BJ (cell line): ENCODE results near the gene L3MBTL2. TPM values are rescaled to one million over a fixed set of nuclear protein-coding genes. Genes with fewer than 3 reads are reported as not detected.
"Not testable (repeated sequence)": the region's sequence is repeated elsewhere in the genome, so short reads cannot be mapped to it uniquely, and the experiment has no call there.

Experiments
- CTCF ChIA-PET: fragments of 350-600 bp; formaldehyde crosslinking; extraction: SDS; loops from one replicate; lab custom pipeline; 2021; ENCODE audit warnings: antibody characterized with exemption, inconsistent platforms; lab: Yijun Ruan, JAX
- POLR2A ChIA-PET: fragments of 300-600 bp; sonication (Branson Sonifier 250); formaldehyde crosslinking; extraction: SDS; loops from one replicate; lab custom pipeline; 2021; ENCODE audit warnings: antibody characterized with exemption; lab: Charles Lee
- DNase-seq: peaks from one replicate; pipeline ENCODE4 v3.0.0-alpha.2; 2011; ENCODE audit warnings: low read depth
- H3K27me3 ChIP-seq: 2 replicates; pipeline ENCODE4 v1.6.0; 2011; ENCODE audit warnings: low read length; ENCODE audit not compliant: control insufficient read depth, insufficient read depth
- H3K36me3 ChIP-seq: 2 replicates; pipeline ENCODE4 v1.5.1; 2011; ENCODE audit warnings: low read length; ENCODE audit not compliant: control insufficient read depth, insufficient read depth
- H3K4me3 ChIP-seq: 2 replicates; pipeline ENCODE4 v1.5.1; 2011; ENCODE audit warnings: low read depth, mild to moderate bottlenecking, control low read depth, low read length
- polyA plus RNA-seq: library from polyadenylated mRNA; depleted of rRNA; stranded (reverse); fragments of >200 nt; gene quantifications from 2 replicates; pipeline ENCODE4 v1.2.3, GENCODE V29; 2011
- TF ChIP-seq, protein P1 (sequence below): IDR thresholded peaks from 2 replicates; pipeline ENCODE4 v1.5.1; 2011; ENCODE audit warnings: low read depth, mild to moderate bottlenecking, control low read depth, inconsistent platforms, low read length, moderate library complexity; ENCODE audit not compliant: insufficient read depth

Gene L3MBTL2
- polyA plus RNA-seq, 1 experiment = 26.5 TPM

DNA sequence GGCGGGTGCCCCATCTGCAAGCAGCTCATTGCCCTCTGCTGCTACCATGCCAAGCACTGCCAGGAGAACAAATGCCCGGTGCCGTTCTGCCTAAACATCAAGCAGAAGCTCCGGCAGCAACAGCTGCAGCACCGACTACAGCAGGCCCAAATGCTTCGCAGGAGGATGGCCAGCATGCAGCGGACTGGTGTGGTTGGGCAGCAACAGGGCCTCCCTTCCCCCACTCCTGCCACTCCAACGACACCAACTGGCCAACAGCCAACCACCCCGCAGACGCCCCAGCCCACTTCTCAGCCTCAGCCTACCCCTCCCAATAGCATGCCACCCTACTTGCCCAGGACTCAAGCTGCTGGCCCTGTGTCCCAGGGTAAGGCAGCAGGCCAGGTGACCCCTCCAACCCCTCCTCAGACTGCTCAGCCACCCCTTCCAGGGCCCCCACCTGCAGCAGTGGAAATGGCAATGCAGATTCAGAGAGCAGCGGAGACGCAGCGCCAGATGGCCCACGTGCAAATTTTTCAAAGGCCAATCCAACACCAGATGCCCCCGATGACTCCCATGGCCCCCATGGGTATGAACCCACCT lies 28.0 kb upstream of the L3MBTL2 start:
- DNase-seq = no peak
- TF ChIP-seq, protein P1, sequence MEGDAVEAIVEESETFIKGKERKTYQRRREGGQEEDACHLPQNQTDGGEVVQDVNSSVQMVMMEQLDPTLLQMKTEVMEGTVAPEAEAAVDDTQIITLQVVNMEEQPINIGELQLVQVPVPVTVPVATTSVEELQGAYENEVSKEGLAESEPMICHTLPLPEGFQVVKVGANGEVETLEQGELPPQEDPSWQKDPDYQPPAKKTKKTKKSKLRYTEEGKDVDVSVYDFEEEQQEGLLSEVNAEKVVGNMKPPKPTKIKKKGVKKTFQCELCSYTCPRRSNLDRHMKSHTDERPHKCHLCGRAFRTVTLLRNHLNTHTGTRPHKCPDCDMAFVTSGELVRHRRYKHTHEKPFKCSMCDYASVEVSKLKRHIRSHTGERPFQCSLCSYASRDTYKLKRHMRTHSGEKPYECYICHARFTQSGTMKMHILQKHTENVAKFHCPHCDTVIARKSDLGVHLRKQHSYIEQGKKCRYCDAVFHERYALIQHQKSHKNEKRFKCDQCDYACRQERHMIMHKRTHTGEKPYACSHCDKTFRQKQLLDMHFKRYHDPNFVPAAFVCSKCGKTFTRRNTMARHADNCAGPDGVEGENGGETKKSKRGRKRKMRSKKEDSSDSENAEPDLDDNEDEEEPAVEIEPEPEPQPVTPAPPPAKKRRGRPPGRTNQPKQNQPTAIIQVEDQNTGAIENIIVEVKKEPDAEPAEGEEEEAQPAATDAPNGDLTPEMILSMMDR = no peak
- no peaks in the 10 kb centered on the region for H3K27me3 ChIP-seq
- peaks cover 30% of the 10 kb centered on the region for H3K36me3 ChIP-seq
- H3K4me3 ChIP-seq = no peak overlapping the region
- ChIA-PET CTCF (interaction anchor here (0.8 kb wide), 1 partner anchor 18 kb away, joined by 4 read pairs; no protein-coding TSS in a partner anchor), POLR2A (no interaction called here)

DNA sequence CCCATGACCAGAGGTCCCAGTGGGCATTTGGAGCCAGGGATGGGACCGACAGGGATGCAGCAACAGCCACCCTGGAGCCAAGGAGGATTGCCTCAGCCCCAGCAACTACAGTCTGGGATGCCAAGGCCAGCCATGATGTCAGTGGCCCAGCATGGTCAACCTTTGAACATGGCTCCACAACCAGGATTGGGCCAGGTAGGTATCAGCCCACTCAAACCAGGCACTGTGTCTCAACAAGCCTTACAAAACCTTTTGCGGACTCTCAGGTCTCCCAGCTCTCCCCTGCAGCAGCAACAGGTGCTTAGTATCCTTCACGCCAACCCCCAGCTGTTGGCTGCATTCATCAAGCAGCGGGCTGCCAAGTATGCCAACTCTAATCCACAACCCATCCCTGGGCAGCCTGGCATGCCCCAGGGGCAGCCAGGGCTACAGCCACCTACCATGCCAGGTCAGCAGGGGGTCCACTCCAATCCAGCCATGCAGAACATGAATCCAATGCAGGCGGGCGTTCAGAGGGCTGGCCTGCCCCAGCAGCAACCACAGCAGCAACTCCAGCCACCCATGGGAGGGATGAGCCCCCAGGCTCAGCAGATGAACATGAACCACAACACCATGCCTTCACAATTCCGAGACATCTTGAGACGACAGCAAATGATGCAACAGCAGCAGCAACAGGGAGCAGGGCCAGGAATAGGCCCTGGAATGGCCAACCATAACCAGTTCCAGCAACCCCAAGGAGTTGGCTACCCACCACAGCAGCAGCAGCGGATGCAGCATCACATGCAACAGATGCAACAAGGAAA lies 27.3 kb upstream of the L3MBTL2 start:
- no peak for DNase-seq
- TF ChIP-seq, protein P1 = no peak
- H3K4me3 ChIP-seq = no peak overlapping the region
- CTCF ChIA-PET = no interaction called here
- H3K27me3 ChIP-seq = no peaks in the 10 kb centered on the region
- H3K36me3 ChIP-seq = peaks cover 29% of the 10 kb centered on the region
- POLR2A ChIA-PET = no interaction called here

DNA sequence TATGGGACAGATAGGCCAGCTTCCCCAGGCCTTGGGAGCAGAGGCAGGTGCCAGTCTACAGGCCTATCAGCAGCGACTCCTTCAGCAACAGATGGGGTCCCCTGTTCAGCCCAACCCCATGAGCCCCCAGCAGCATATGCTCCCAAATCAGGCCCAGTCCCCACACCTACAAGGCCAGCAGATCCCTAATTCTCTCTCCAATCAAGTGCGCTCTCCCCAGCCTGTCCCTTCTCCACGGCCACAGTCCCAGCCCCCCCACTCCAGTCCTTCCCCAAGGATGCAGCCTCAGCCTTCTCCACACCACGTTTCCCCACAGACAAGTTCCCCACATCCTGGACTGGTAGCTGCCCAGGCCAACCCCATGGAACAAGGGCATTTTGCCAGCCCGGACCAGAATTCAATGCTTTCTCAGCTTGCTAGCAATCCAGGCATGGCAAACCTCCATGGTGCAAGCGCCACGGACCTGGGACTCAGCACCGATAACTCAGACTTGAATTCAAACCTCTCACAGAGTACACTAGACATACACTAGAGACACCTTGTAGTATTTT lies 26.6 kb upstream of the L3MBTL2 start:
- ChIA-PET CTCF (no interaction called here), POLR2A (no interaction called here)
- no peak for DNase-seq
- TF ChIP-seq, protein P1 = no peak
- Histone ChIP-seq H3K4me3 (no peak overlapping the region), H3K27me3 (no peaks in the 10 kb centered on the region), H3K36me3 (peaks cover 29% of the 10 kb centered on the region)

DNA sequence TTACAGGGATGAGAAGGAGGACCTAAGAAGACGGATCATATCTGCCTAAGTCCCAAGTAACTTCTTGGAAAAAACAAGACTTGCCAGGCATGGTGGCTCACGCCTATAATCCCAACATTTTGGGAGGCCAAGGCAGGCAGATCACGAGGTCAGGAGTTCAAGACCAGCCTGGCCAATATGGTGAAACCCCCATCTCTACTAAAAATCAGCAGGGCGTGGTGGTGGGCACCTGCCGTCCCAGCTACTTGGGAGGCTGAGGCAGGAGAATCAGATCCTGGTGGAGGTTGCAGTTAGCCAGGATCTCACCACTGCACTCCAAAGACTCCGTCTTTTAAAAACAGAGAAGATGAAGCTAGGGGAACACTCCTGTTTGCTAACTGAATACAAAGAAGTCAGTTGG lies 24.8 kb upstream of the L3MBTL2 start:
- POLR2A ChIA-PET, H3K27me3 ChIP-seq, DNase-seq, H3K4me3 ChIP-seq: not testable (repeated sequence)
- peaks cover 29% of the 10 kb centered on the region for H3K36me3 ChIP-seq
- CTCF ChIA-PET = interaction anchor here (0.6 kb wide), 1 partner anchor 44 kb away, joined by 3 read pairs; no protein-coding TSS in a partner anchor

DNA sequence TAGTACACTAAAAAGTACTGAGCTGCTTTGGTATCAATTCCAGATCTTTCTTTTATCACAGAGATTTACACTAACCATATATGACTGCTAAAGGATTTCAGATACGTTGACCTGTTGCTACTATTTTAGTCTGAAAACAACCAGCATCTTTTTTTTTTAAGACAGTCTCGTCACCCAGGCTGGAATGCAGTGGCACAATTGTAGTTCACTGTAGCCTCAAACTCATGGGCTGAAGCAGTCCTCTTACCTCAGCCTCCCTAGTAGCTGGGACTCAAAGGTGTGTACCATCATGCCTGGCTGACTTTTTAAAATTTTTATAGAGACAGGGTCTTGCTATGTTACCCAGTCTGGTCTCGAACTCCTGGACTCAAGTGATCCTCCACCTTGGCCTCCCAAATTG lies 24.2 kb upstream of the L3MBTL2 start:
- CTCF ChIA-PET = interaction anchor here (0.6 to 1.4 kb wide), 2 partner anchors 44 to 345 kb away, joined by 3 to 5 read pairs; no protein-coding TSS in a partner anchor

More for the DNA sequence above, 24.2 kb upstream of the L3MBTL2 start:
- POLR2A ChIA-PET = interaction anchor here (0.5 kb wide), 1 partner anchor 85 kb away, joined by 3 read pairs; no protein-coding TSS in a partner anchor
- DNase-seq = no peak
- no peak overlapping the region for H3K4me3 ChIP-seq
- H3K27me3 ChIP-seq = no peaks in the 10 kb centered on the region
- TF ChIP-seq, protein P1 = no peak
- peaks cover 28% of the 10 kb centered on the region for H3K36me3 ChIP-seq
